K562 (cell line): ENCODE measurements around the gene ALOX12. TPM values are rescaled to one million over a fixed set of nuclear protein-coding genes. Genes with fewer than 3 reads are reported as not detected.

Experiments used
- microRNA counts: library from miRNA; unstranded; fragments of <30 nt; microRNA quantifications from one replicate; lab custom pipeline; 2016
- polyA plus RNA-seq, 8 experiments: library from polyadenylated mRNA; depleted of rRNA in 4 of 8; stranded (reverse) in 5 of 8; unstranded in 3 of 8; fragments of >200 nt; fragmentation: Nextera tagmentation in 2 of 8; fragmentation: Illumina TruSeq in 1 of 8; extraction: Ambion mirVana in 2 of 8; extraction: Trizol in 1 of 8; gene quantifications; 2 replicates each; pipeline versions ENCODE4 v1.2.1 to v1.2.3, GENCODE V29; 2011 to 2014; ENCODE audit warnings: inconsistent platforms in 1 of 8, missing spikeins in 1 of 8
- small RNA-seq: library from RNA; depleted of rRNA; stranded (forward); fragments of <200 nt; gene quantifications from one replicate; pipeline ENCODE3, GENCODE V24; 2014
- total RNA-seq, 7 experiments: library from RNA; depleted of rRNA in 6 of 7; stranded (reverse); fragments of >200 nt in 6 of 7; fragmentation: Illumina TruSeq in 2 of 7; extraction: Trizol in 2 of 7; gene quantifications; 2 replicates each; pipeline versions ENCODE4 v1.2.1 to v1.2.3, GENCODE V29; 2011 to 2021; ENCODE audit warnings: low replicate concordance in 1 of 7
- TF ChIP-seq, protein P1 (sequence below), 2 experiments: fragments of 450-650 bp in 1 of 2; IDR thresholded peaks; 2 replicates each; pipeline ENCODE4 v1.6.1; 2011 to 2017; ENCODE audit warnings: low read depth in 2 of 2, antibody characterized with exemption in 1 of 2, borderline replicate concordance in 1 of 2, low read length in 1 of 2, mild to moderate bottlenecking in 1 of 2, mixed read lengths in 1 of 2; ENCODE audit not compliant: control insufficient read depth in 1 of 2

ALOX12 gene
- total and polyA plus RNA-seq, 9 of the 15 experiments (the other 6 are each of a cell fraction or from before 2014, with no cell fraction given) = 0.09 to 1.1 (median 0.47) TPM; not detected in 1

DNA sequence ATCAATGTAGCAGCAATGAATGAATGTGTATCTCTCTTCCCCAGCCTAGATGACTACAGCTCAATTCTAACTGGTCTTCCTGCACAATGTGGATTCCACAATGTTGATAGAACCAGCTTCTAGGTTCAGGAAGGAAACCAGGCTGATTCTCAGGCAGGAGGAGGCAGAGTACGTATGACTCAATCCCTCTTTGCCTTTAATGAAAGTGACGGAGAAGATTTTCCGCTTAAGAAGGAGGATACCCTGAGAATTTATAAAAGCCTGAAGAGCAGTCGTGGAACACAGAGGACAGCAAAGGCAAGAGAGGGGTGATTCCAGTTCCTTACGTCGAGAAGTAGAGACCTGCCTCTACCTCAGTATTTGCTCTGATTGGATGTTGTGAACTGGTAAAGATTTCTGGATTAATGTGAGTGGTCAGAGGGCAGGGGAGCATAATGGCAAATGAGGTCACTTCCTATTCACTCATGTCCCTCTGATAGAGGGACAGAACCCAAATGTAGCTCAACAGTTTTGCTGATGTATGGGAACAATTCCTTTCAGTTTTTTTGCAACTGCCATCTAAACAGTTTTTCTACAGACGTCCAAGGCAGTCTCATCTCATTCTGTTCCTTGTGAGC, 63.1 kb downstream of the ALOX12 start (continued):
- TF ChIP-seq, protein P1, sequence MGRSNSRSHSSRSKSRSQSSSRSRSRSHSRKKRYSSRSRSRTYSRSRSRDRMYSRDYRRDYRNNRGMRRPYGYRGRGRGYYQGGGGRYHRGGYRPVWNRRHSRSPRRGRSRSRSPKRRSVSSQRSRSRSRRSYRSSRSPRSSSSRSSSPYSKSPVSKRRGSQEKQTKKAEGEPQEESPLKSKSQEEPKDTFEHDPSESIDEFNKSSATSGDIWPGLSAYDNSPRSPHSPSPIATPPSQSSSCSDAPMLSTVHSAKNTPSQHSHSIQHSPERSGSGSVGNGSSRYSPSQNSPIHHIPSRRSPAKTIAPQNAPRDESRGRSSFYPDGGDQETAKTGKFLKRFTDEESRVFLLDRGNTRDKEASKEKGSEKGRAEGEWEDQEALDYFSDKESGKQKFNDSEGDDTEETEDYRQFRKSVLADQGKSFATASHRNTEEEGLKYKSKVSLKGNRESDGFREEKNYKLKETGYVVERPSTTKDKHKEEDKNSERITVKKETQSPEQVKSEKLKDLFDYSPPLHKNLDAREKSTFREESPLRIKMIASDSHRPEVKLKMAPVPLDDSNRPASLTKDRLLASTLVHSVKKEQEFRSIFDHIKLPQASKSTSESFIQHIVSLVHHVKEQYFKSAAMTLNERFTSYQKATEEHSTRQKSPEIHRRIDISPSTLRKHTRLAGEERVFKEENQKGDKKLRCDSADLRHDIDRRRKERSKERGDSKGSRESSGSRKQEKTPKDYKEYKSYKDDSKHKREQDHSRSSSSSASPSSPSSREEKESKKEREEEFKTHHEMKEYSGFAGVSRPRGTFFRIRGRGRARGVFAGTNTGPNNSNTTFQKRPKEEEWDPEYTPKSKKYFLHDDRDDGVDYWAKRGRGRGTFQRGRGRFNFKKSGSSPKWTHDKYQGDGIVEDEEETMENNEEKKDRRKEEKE (IDR thresholded peaks at IDR 0.05; ENCODE audit: borderline replicate concordance in 1 of 2, control insufficient read depth in 1 of 2, low read depth in 2 of 2, low read length in 1 of 2) = no peak

MicroRNAs encoded within 50 kb of the gene (microRNA counts, 767-probe panel; counts per million panel counts)
- microRNA hsa-miR-195-5p (lab: Ali Mortazavi, UCI) (870 counts per million, percentile 17 among the panel's probes with 10 or more counts), microRNA hsa-miR-497-5p (lab: Ali Mortazavi, UCI) (1,779 counts per million, percentile 46 among the panel's probes with 10 or more counts)

Small RNA genes lying within 50 kb of the gene (small RNA-seq; reads per million reads assigned to genes)
- not detected for gene AC120057.1

Other genes starting within 250 kb of the ALOX12 start
Only the 7 nearest of the 15 such genes appear.
- gene TEKT1, start 164.3 kb upstream of the ALOX12 start, total RNA-seq (2014; rRNA removed) = not detected in 2 replicates
- not detected in 2 replicates for gene TEKT1, start 164.3 kb upstream of the ALOX12 start, total RNA-seq (2014; rRNA removed; fragmentation: Illumina TruSeq; extraction: Trizol)
- gene TEKT1, start 164.3 kb upstream of the ALOX12 start, total RNA-seq (2015; rRNA removed; fragmentation: Illumina TruSeq; extraction: Trizol) = not detected in 2 replicates
- not detected in 2 replicates for gene TEKT1, start 164.3 kb upstream of the ALOX12 start, total RNA-seq (2021)
- gene TEKT1, start 164.3 kb upstream of the ALOX12 start, polyA plus RNA-seq (2011; rRNA removed) = not detected in 2 replicates
- gene TEKT1, start 164.3 kb upstream of the ALOX12 start, polyA plus RNA-seq (2014; fragmentation: Illumina TruSeq; extraction: Trizol) = not detected in 2 replicates
- under 1 TPM in 1 of 2 experiments, not detected in 1; 0.06 TPM for gene TEKT1, start 164.3 kb upstream of the ALOX12 start, polyA plus RNA-seq (2014; fragmentation: Nextera tagmentation; extraction: Ambion mirVana)
- not detected in 2 replicates for gene TEKT1, start 164.3 kb upstream of the ALOX12 start, polyA plus RNA-seq (2014; rRNA removed)
- gene RNASEK, start 16.6 kb downstream of the ALOX12 start, total RNA-seq (2014; rRNA removed) = 157 and 253 TPM in 2 replicates
- 48.5 and 48.6 TPM in 2 replicates for gene RNASEK, start 16.6 kb downstream of the ALOX12 start, total RNA-seq (2014; rRNA removed; fragmentation: Illumina TruSeq; extraction: Trizol)
- gene RNASEK, start 16.6 kb downstream of the ALOX12 start, total RNA-seq (2015; rRNA removed; fragmentation: Illumina TruSeq; extraction: Trizol) = 132 and 136 TPM in 2 replicates
- 151 and 154 TPM in 2 replicates for gene RNASEK, start 16.6 kb downstream of the ALOX12 start, total RNA-seq (2021)
- gene RNASEK, start 16.6 kb downstream of the ALOX12 start, polyA plus RNA-seq (2011; rRNA removed) = 58.0 and 75.0 TPM in 2 replicates
- gene RNASEK, start 16.6 kb downstream of the ALOX12 start, polyA plus RNA-seq (2014; fragmentation: Illumina TruSeq; extraction: Trizol) = 265 and 271 TPM in 2 replicates
- 100 to 1,000 TPM; 104 to 155 TPM for gene RNASEK, start 16.6 kb downstream of the ALOX12 start, polyA plus RNA-seq (2014; fragmentation: Nextera tagmentation; extraction: Ambion mirVana)
- gene RNASEK, start 16.6 kb downstream of the ALOX12 start, polyA plus RNA-seq (2014; rRNA removed) = 85.3 and 157 TPM in 2 replicates
- gene BCL6B, start 27.0 kb downstream of the ALOX12 start, total RNA-seq (2014; rRNA removed) = 4.7 and 5.0 TPM in 2 replicates
- 2.4 and 2.7 TPM in 2 replicates for gene BCL6B, start 27.0 kb downstream of the ALOX12 start, total RNA-seq (2014; rRNA removed; fragmentation: Illumina TruSeq; extraction: Trizol)
- 3.5 and 3.6 TPM in 2 replicates for gene BCL6B, start 27.0 kb downstream of the ALOX12 start, total RNA-seq (2015; rRNA removed; fragmentation: Illumina TruSeq; extraction: Trizol)
- gene BCL6B, start 27.0 kb downstream of the ALOX12 start, total RNA-seq (2021) = 4.5 and 5.6 TPM in 2 replicates
- 1.9 and 3.1 TPM in 2 replicates for gene BCL6B, start 27.0 kb downstream of the ALOX12 start, polyA plus RNA-seq (2011; rRNA removed)
- gene BCL6B, start 27.0 kb downstream of the ALOX12 start, polyA plus RNA-seq (2014; fragmentation: Illumina TruSeq; extraction: Trizol) = 3.9 and 4.1 TPM in 2 replicates
- 1 to 10 TPM in 1 of 2 experiments, under 1 TPM in 1; 0.89 to 1.2 TPM for gene BCL6B, start 27.0 kb downstream of the ALOX12 start, polyA plus RNA-seq (2014; fragmentation: Nextera tagmentation; extraction: Ambion mirVana)
- gene BCL6B, start 27.0 kb downstream of the ALOX12 start, polyA plus RNA-seq (2014; rRNA removed) = 3.5 and 3.6 TPM in 2 replicates
- 1.2 and 1.8 TPM in 2 replicates for gene SLC16A13, start 40.0 kb downstream of the ALOX12 start, total RNA-seq (2014; rRNA removed)
- 0.19 and 0.33 TPM in 2 replicates for gene SLC16A13, start 40.0 kb downstream of the ALOX12 start, total RNA-seq (2014; rRNA removed; fragmentation: Illumina TruSeq; extraction: Trizol)
- gene SLC16A13, start 40.0 kb downstream of the ALOX12 start, total RNA-seq (2015; rRNA removed; fragmentation: Illumina TruSeq; extraction: Trizol) = 0.87 and 0.94 TPM in 2 replicates
- 4.5 and 5.6 TPM in 2 replicates for gene SLC16A13, start 40.0 kb downstream of the ALOX12 start, total RNA-seq (2021)
- 0.50 and 2.8 TPM in 2 replicates for gene SLC16A13, start 40.0 kb downstream of the ALOX12 start, polyA plus RNA-seq (2011; rRNA removed)
- 2.7 and 3.3 TPM in 2 replicates for gene SLC16A13, start 40.0 kb downstream of the ALOX12 start, polyA plus RNA-seq (2014; fragmentation: Illumina TruSeq; extraction: Trizol)
- under 1 TPM; 0.04 to 0.18 TPM for gene SLC16A13, start 40.0 kb downstream of the ALOX12 start, polyA plus RNA-seq (2014; fragmentation: Nextera tagmentation; extraction: Ambion mirVana)
- gene SLC16A13, start 40.0 kb downstream of the ALOX12 start, polyA plus RNA-seq (2014; rRNA removed) = 0.65 and 1.5 TPM in 2 replicates
- gene SLC16A11, start 48.0 kb downstream of the ALOX12 start, total RNA-seq (2014; rRNA removed) = not detected in 2 replicates
- not detected in 2 replicates for gene SLC16A11, start 48.0 kb downstream of the ALOX12 start, total RNA-seq (2014; rRNA removed; fragmentation: Illumina TruSeq; extraction: Trizol)
- gene SLC16A11, start 48.0 kb downstream of the ALOX12 start, total RNA-seq (2015; rRNA removed; fragmentation: Illumina TruSeq; extraction: Trizol) = not detected in 2 replicates
- not detected in 2 replicates for gene SLC16A11, start 48.0 kb downstream of the ALOX12 start, total RNA-seq (2021)
- gene SLC16A11, start 48.0 kb downstream of the ALOX12 start, polyA plus RNA-seq (2011; rRNA removed) = not detected in 2 replicates
- gene SLC16A11, start 48.0 kb downstream of the ALOX12 start, polyA plus RNA-seq (2014; fragmentation: Illumina TruSeq; extraction: Trizol) = not detected in 2 replicates
- gene SLC16A11, start 48.0 kb downstream of the ALOX12 start, polyA plus RNA-seq (2014; fragmentation: Nextera tagmentation; extraction: Ambion mirVana) = not detected
- not detected in 2 replicates for gene SLC16A11, start 48.0 kb downstream of the ALOX12 start, polyA plus RNA-seq (2014; rRNA removed)
- gene CLEC10A, start 84.2 kb downstream of the ALOX12 start, total RNA-seq (2014; rRNA removed) = not detected in 2 replicates
- not detected in 2 replicates for gene CLEC10A, start 84.2 kb downstream of the ALOX12 start, total RNA-seq (2014; rRNA removed; fragmentation: Illumina TruSeq; extraction: Trizol)
- gene CLEC10A, start 84.2 kb downstream of the ALOX12 start, total RNA-seq (2015; rRNA removed; fragmentation: Illumina TruSeq; extraction: Trizol) = 0.11 TPM in 1 of 2 replicates, not detected in the other
- gene CLEC10A, start 84.2 kb downstream of the ALOX12 start, total RNA-seq (2021) = not detected in 2 replicates
- gene CLEC10A, start 84.2 kb downstream of the ALOX12 start, polyA plus RNA-seq (2011; rRNA removed) = 0.04 and 0.46 TPM in 2 replicates
- gene CLEC10A, start 84.2 kb downstream of the ALOX12 start, polyA plus RNA-seq (2014; fragmentation: Illumina TruSeq; extraction: Trizol) = not detected in 2 replicates
- gene CLEC10A, start 84.2 kb downstream of the ALOX12 start, polyA plus RNA-seq (2014; fragmentation: Nextera tagmentation; extraction: Ambion mirVana) = not detected
- 0.05 TPM in 1 of 2 replicates, not detected in the other for gene CLEC10A, start 84.2 kb downstream of the ALOX12 start, polyA plus RNA-seq (2014; rRNA removed)
- gene ASGR2, start 118.8 kb downstream of the ALOX12 start, total RNA-seq (2014; rRNA removed) = not detected in 2 replicates
- gene ASGR2, start 118.8 kb downstream of the ALOX12 start, total RNA-seq (2014; rRNA removed; fragmentation: Illumina TruSeq; extraction: Trizol) = not detected in 2 replicates
- gene ASGR2, start 118.8 kb downstream of the ALOX12 start, total RNA-seq (2015; rRNA removed; fragmentation: Illumina TruSeq; extraction: Trizol) = not detected in 2 replicates
- gene ASGR2, start 118.8 kb downstream of the ALOX12 start, total RNA-seq (2021) = 0.29 TPM in 1 of 2 replicates, not detected in the other
- gene ASGR2, start 118.8 kb downstream of the ALOX12 start, polyA plus RNA-seq (2011; rRNA removed) = not detected in 2 replicates
- gene ASGR2, start 118.8 kb downstream of the ALOX12 start, polyA plus RNA-seq (2014; fragmentation: Illumina TruSeq; extraction: Trizol) = not detected in 2 replicates
- not detected for gene ASGR2, start 118.8 kb downstream of the ALOX12 start, polyA plus RNA-seq (2014; fragmentation: Nextera tagmentation; extraction: Ambion mirVana)
- not detected in 2 replicates for gene ASGR2, start 118.8 kb downstream of the ALOX12 start, polyA plus RNA-seq (2014; rRNA removed)